K562 (cell line): ENCODE results near the gene BAD. TPM values are rescaled to one million over a fixed set of nuclear protein-coding genes. Genes with fewer than 3 reads are reported as not detected.

Experiments
- ATAC-seq: fragments of 200-7000 bp; cut with Tn5 transposase; 3 replicates; pipeline ENCODE4 v1.9.1; 2020; ENCODE audit warnings: moderate library complexity
- BruUV-seq: library from RNA; stranded (reverse); fragments of 400-500 nt; replicated peaks from 2 replicates; lab custom pipeline; 2021; lab: Mats Ljungman, UMichigan
- CTCF ChIA-PET: fragments of 300-600 bp; formaldehyde crosslinking; extraction: SDS; loops from one replicate; lab custom pipeline; 2021; ENCODE audit warnings: low intra/inter-chr PET ratio; lab: Yijun Ruan, JAX
- POLR2A ChIA-PET: fragments of 300-600, 350-650 bp; sonication (Branson Sonifier 250); formaldehyde crosslinking; extraction: SDS; loops from one replicate; lab custom pipeline; 2021; ENCODE audit warnings: antibody characterized with exemption, inconsistent platforms; lab: Yijun Ruan, JAX
- DNase-seq, 4 experiments: peaks; one replicate each; pipeline versions ENCODE4 v3.0.0 to v3.0.0-alpha.2; 2011 to 2018; ENCODE audit warnings: low spot score in 3 of 4, mixed read lengths in 3 of 4; ENCODE audit errors: extremely low read depth in 1 of 4
- FAIRE-seq: peaks from 2 replicates; lab custom pipeline; 2011; peaks lifted over from hg19 to GRCh38; lab: Jason Lieb, UNC
- H2AFZ ChIP-seq: 2 replicates; pipeline ENCODE4 v1.6.0; 2011; ENCODE audit warnings: low read depth, low read length, control low read depth, inconsistent platforms
- H3K27ac ChIP-seq: fragments of 200-600 bp; 3 replicates; pipeline ENCODE4 v1.8.0; 2011; ENCODE audit warnings: low read depth, mild to moderate bottlenecking, control low read depth, inconsistent platforms, low read length, moderate library complexity, mixed read lengths; ENCODE audit errors: extremely low read depth
- H3K27me3 ChIP-seq, 2 experiments: fragments of 300-600 bp in 1 of 2; 2 replicates in 1 of 2; 3 replicates in 1 of 2; pipeline versions ENCODE4 v1.6.0 to v1.8.0; 2011; ENCODE audit warnings: inconsistent platforms in 2 of 2, low read length in 2 of 2, mild to moderate bottlenecking in 1 of 2, mixed read lengths in 1 of 2, moderate library complexity in 1 of 2; ENCODE audit not compliant: control insufficient read depth in 2 of 2, insufficient read depth in 2 of 2
- H3K36me3 ChIP-seq: fragments of 300-600 bp; 3 replicates; pipeline ENCODE4 v1.8.0; 2011; ENCODE audit warnings: mild to moderate bottlenecking, low read length, inconsistent platforms; ENCODE audit not compliant: control insufficient read depth, insufficient read depth
- H3K4me1 ChIP-seq, 2 experiments: fragments of 200-600 bp in 1 of 2; replicated peaks in 1 of 2; 2 replicates in 1 of 2; 3 replicates in 1 of 2; pipeline versions ENCODE4 v1.5.1 to v1.8.0; 2011; ENCODE audit warnings: inconsistent platforms in 2 of 2, low read length in 2 of 2, mild to moderate bottlenecking in 1 of 2, mixed read lengths in 1 of 2, moderate library complexity in 1 of 2; ENCODE audit not compliant: control insufficient read depth in 2 of 2, insufficient read depth in 2 of 2
- H3K4me2 ChIP-seq: 2 replicates; pipeline ENCODE4 v1.6.1; 2011; ENCODE audit warnings: low read length, control low read depth, inconsistent platforms, mixed read lengths; ENCODE audit not compliant: insufficient read depth
- H3K4me3 ChIP-seq: fragments of 200-600 bp; sonication (generic), shearing (Covaris generic); 2 replicates; pipeline ENCODE4 v1.5.1; 2016; ENCODE audit warnings: control low read depth, inconsistent platforms
- H3K79me2 ChIP-seq: fragments of 200-600 bp; 3 replicates; pipeline ENCODE4 v1.8.0; 2011; ENCODE audit warnings: low read length, inconsistent platforms; ENCODE audit not compliant: control insufficient read depth, insufficient read depth
- H3K9ac ChIP-seq, 2 experiments: 2 replicates each; pipeline versions ENCODE4 v1.6.0 to v1.6.1; 2011; ENCODE audit warnings: low read depth in 2 of 2, low read length in 2 of 2, control low read depth in 1 of 2, inconsistent platforms in 1 of 2, mild to moderate bottlenecking in 1 of 2, mixed read lengths in 1 of 2; ENCODE audit not compliant: insufficient read depth in 1 of 2
- H3K9me1 ChIP-seq: one replicate; pipeline ENCODE4 v1.6.0; 2011; ENCODE audit warnings: inconsistent platforms, mild to moderate bottlenecking, low read length, moderate library complexity; ENCODE audit not compliant: control insufficient read depth, insufficient read depth
- H3K9me3 ChIP-seq: replicated peaks from 2 replicates; pipeline ENCODE4 v1.5.1; 2011; ENCODE audit warnings: low read depth, low read length, inconsistent platforms; ENCODE audit not compliant: control insufficient read depth, insufficient read depth
- H4K20me1 ChIP-seq: replicated peaks from 2 replicates; pipeline ENCODE4 v1.6.1; 2011; ENCODE audit warnings: low read length, inconsistent platforms, mixed read lengths; ENCODE audit not compliant: control insufficient read depth, insufficient read depth
- CTCFL ChIP-seq: IDR thresholded peaks from 2 replicates; pipeline ENCODE4 v1.6.1; 2011; ENCODE audit warnings: borderline replicate concordance, low read depth, mild to moderate bottlenecking, moderate library complexity, low read length; ENCODE audit not compliant: insufficient read depth, poor library complexity, severe bottlenecking
- DACH1 ChIP-seq: fragments of 450-650 bp; IDR thresholded peaks from 2 replicates; pipeline ENCODE4 v1.6.1; 2018; ENCODE audit not compliant: partially characterized antibody
- DPF2 ChIP-seq: fragments of 450-650 bp; IDR thresholded peaks from 2 replicates; pipeline ENCODE4 v1.6.1; 2016
- NCOA2 ChIP-seq, 2 experiments: fragments of 450-650 bp; IDR thresholded peaks; 2 replicates each; pipeline ENCODE4 v1.6.1; 2018; ENCODE audit warnings: mild to moderate bottlenecking in 2 of 2, moderate library complexity in 1 of 2; ENCODE audit not compliant: partially characterized antibody in 2 of 2
- NR2C2 ChIP-seq, 2 experiments: fragments of 200-800 bp in 1 of 2; sonication (Bioruptor generic) in 1 of 2; sonication (generic) in 1 of 2; formaldehyde crosslinking in 1 of 2; IDR thresholded peaks; 2 replicates each; pipeline versions ENCODE4 v1.6.1 to v1.8.0; 2016 to 2022; ENCODE audit warnings: mild to moderate bottlenecking in 1 of 2, missing compliant biosample characterization in 1 of 2, missing genetic modification characterization in 1 of 2, missing genetic modification reagents in 1 of 2
- POLR2G ChIP-seq: fragments of 200-400 bp; formaldehyde crosslinking; IDR thresholded peaks from 2 replicates; pipeline ENCODE4 v1.6.1; 2017; ENCODE audit warnings: low read depth, mild to moderate bottlenecking, antibody characterized with exemption, low read length, moderate library complexity
- PRPF4 ChIP-seq: fragments of 200-400 bp; formaldehyde crosslinking; IDR thresholded peaks from one replicate; pipeline ENCODE4 v1.6.1; 2017; ENCODE audit warnings: low read length, low read depth, mild to moderate bottlenecking; ENCODE audit not compliant: insufficient read depth, poor library complexity, severe bottlenecking
- RFX1 ChIP-seq: fragments of 450-650 bp; IDR thresholded peaks from 2 replicates; pipeline ENCODE4 v1.6.1; 2016; ENCODE audit warnings: mild to moderate bottlenecking, moderate library complexity
- RFX7 ChIP-seq: fragments of 250-450 bp; sonication (Bioruptor Pico); IDR thresholded peaks from 2 replicates; pipeline ENCODE4 v1.5.1; 2021; ENCODE audit warnings: mild to moderate bottlenecking
- SIN3A ChIP-seq, 2 experiments: fragments of 150-350 bp in 1 of 2; IDR thresholded peaks; 2 replicates each; pipeline ENCODE4 v1.6.1; 2011 to 2016; ENCODE audit warnings: borderline replicate concordance in 2 of 2, low read depth in 2 of 2, low read length in 2 of 2, mild to moderate bottlenecking in 2 of 2, moderate library complexity in 2 of 2; ENCODE audit not compliant: control insufficient read depth in 1 of 2
- SIRT6 ChIP-seq: IDR thresholded peaks from one replicate; pipeline ENCODE4 v1.6.1; 2012; ENCODE audit warnings: low read depth, mild to moderate bottlenecking, control low read depth, inconsistent platforms, low read length, moderate library complexity
- TEAD4 ChIP-seq, 2 experiments: sonication (generic) in 1 of 2; formaldehyde crosslinking in 1 of 2; IDR thresholded peaks; 2 replicates each; pipeline versions ENCODE4 v1.6.1 to v1.8.0; 2012 to 2022; ENCODE audit warnings: borderline replicate concordance in 1 of 2, inconsistent platforms in 1 of 2, low read length in 1 of 2, mild to moderate bottlenecking in 1 of 2, missing genetic modification reagents in 1 of 2
- THRB ChIP-seq: fragments of 450-650 bp; formaldehyde crosslinking; conservative IDR thresholded peaks from 2 replicates; pipeline ENCODE4 v1.4.0; 2022; ENCODE audit warnings: mild to moderate bottlenecking, missing genetic modification characterization
- XRCC3 ChIP-seq: fragments of 450-650 bp; IDR thresholded peaks from 2 replicates; pipeline ENCODE4 v1.6.1; 2017; ENCODE audit warnings: mild to moderate bottlenecking, moderate library complexity
- ZBTB7A ChIP-seq: IDR thresholded peaks from 2 replicates; pipeline ENCODE4 v1.6.1; 2011; ENCODE audit warnings: low read depth, mild to moderate bottlenecking, low read length, moderate library complexity, borderline replicate concordance; ENCODE audit not compliant: control insufficient read depth
- ZNF77 ChIP-seq: fragments of 250-450 bp; sonication (Bioruptor Pico); IDR thresholded peaks from 2 replicates; pipeline ENCODE4 v1.5.0; 2020
- ZNF778 ChIP-seq: fragments of 450-650 bp; formaldehyde crosslinking; IDR thresholded peaks from 2 replicates; pipeline ENCODE4 v1.4.0; 2020; ENCODE audit warnings: mild to moderate bottlenecking, moderate library complexity
- WGBS: fragments of 100-300 bp; shearing (Covaris generic); methylation state at CpG from one replicate; pipeline ENCODE4 v1.1.6; 2016; ENCODE audit warnings: low coverage, mixed read lengths; ENCODE audit not compliant: insufficient coverage; ENCODE audit errors: missing lambda C conversion rate; 5-methylcytosine and 5-hydroxymethylcytosine counted together
- in situ Hi-C: fragments of 300-500 bp; cut with MboI; formaldehyde crosslinking; loops from 4 replicates; pipeline ENCODE4 v1.15.0; 2018; ENCODE audit warnings: inconsistent platforms, mixed read lengths
- intact Hi-C: fragments of 100-400 bp; cut with micrococcal nuclease; formaldehyde crosslinking; loops from 2 replicates; pipeline ENCODE4 v1.14.2; 2022
- polyA plus RNA-seq, 8 experiments: library from polyadenylated mRNA; depleted of rRNA in 4 of 8; stranded (reverse) in 5 of 8; unstranded in 3 of 8; fragments of >200 nt; fragmentation: Nextera tagmentation in 2 of 8; fragmentation: Illumina TruSeq in 1 of 8; extraction: Ambion mirVana in 2 of 8; extraction: Trizol in 1 of 8; gene quantifications; 2 replicates each; pipeline versions ENCODE4 v1.2.1 to v1.2.3, GENCODE V29; 2011 to 2014; ENCODE audit warnings: inconsistent platforms in 1 of 8, missing spikeins in 1 of 8
- total RNA-seq, 7 experiments: library from RNA; depleted of rRNA in 6 of 7; stranded (reverse); fragments of >200 nt in 6 of 7; fragmentation: Illumina TruSeq in 2 of 7; extraction: Trizol in 2 of 7; gene quantifications; 2 replicates each; pipeline versions ENCODE4 v1.2.1 to v1.2.3, GENCODE V29; 2011 to 2021; ENCODE audit warnings: low replicate concordance in 1 of 7

BAD gene
- total and polyA plus RNA-seq, 9 of the 15 experiments (the other 6 are each of a cell fraction or from before 2014, with no cell fraction given), result 0.61 to 45.6 (median 11.8) TPM

GRCh38 chr11:64306876-64307622 lies 22.6 kb upstream of the BAD start:
- peak overlapping the region; percentile 90 to 98 for H3K9ac ChIP-seq
- peak overlapping the region; percentile 96 for H3K27ac ChIP-seq
- peak in 2 of 4 experiments; percentile 50 to 51 for DNase-seq
- no peaks in the 10 kb centered on the region for H3K9me3 ChIP-seq
- H3K36me3 ChIP-seq, result peaks cover 33% of the 10 kb centered on the region; the same call in 2 of the 3 replicates
- ChIA-PET CTCF (no interaction called here), POLR2A (interaction anchor here (0.6 kb wide), 1 partner anchor 81 kb away, joined by 3 read pairs; the partner anchor contains the start of genes NUDT22 and TRPT1)
- in situ Hi-C loops, result no loop called here
- intact Hi-C loops, result loop anchor here (10.0 kb wide), 2 partner anchors 62 to 472 kb away; partner anchors contain the start of genes FKBP2, MARK2 and PPP1R14B
- peaks cover 50% of the 10 kb centered on the region for H3K79me2 ChIP-seq
- peak overlapping the region; percentile 93 for H3K4me3 ChIP-seq
- H3K9me1 ChIP-seq, result peaks cover 5% of the 10 kb centered on the region
- no peak overlapping the region for H2AFZ ChIP-seq
- BruUV-seq, result no TSS peak
- FAIRE-seq, result no peak
- ATAC-seq, result no peak
- WGBS, result 78% methylated on average over 14 of the region's 15 CpGs
- H3K27me3 ChIP-seq, result no peaks in the 10 kb centered on the region
- H4K20me1 ChIP-seq, result no peaks in the 10 kb centered on the region; the same call in 1 of the 2 replicates
- peak overlapping the region; percentile 100 for H3K4me2 ChIP-seq
- H3K4me1 ChIP-seq, result peaks cover 29 to 39% of the 10 kb centered on the region in 2 experiments
- no peak for TF ChIP-seq CTCFL
- no peak for TF ChIP-seq ZNF778 (CRISPR knock-in tag)
- peak; percentile 59; the same call in 1 of the 2 replicates for TF ChIP-seq ZBTB7A
- TF ChIP-seq NCOA2 (IDR thresholded peaks at IDR 0.05; ENCODE audit: partially characterized antibody in 2 of 2), result no peak
- TF ChIP-seq THRB (CRISPR knock-in tag), result no peak
- no peak for TF ChIP-seq XRCC3
- peak; percentile 95 for TF ChIP-seq RFX1
- TF ChIP-seq ZNF77 (CRISPR knock-in tag), result no peak
- no peak for TF ChIP-seq SIRT6
- TF ChIP-seq DPF2, result no peak
- no peak for TF ChIP-seq DACH1
- peak; percentile 49 for TF ChIP-seq POLR2G
- no peak for TF ChIP-seq RFX7 (CRISPR knock-in tag)
- peak in 1 of 2 experiments; percentile 40; a peak in 1 of 4 replicates for TF ChIP-seq SIN3A (IDR thresholded peaks at IDR 0.05; ENCODE audit: borderline replicate concordance in 2 of 2, control insufficient read depth in 1 of 2, low read depth in 2 of 2, low read length in 2 of 2)
- no peak for TF ChIP-seq NR2C2 (CRISPR knock-in tag; IDR thresholded peaks at IDR 0.05)
- no peak for TF ChIP-seq NR2C2 (tag; IDR thresholded peaks at IDR 0.05)
- TF ChIP-seq TEAD4 (IDR thresholded peaks at IDR 0.05; ENCODE audit: low read length), result no peak
- TF ChIP-seq TEAD4 (CRISPR knock-in tag; IDR thresholded peaks at IDR 0.05; ENCODE audit: borderline replicate concordance), result no peak
- no peak for TF ChIP-seq PRPF4
